Neural cell (in vitro differentiated cells): ENCODE measurements around the gene SH3RF3. TPM values are rescaled to one million over a fixed set of nuclear protein-coding genes. Genes with fewer than 3 reads are reported as not detected.

Experiments
- H2AFZ ChIP-seq: fragments of 200-600, 300-800 bp; sonication (generic), shearing (Covaris generic); 2 replicates; pipeline ENCODE4 v1.6.0; 2014; ENCODE audit warnings: low read depth, mild to moderate bottlenecking, antibody characterized with exemption, low read length, moderate library complexity
- H3F3A ChIP-seq: fragments of 200-600 bp; shearing (Covaris generic); 2 replicates; pipeline ENCODE4 v1.6.1; 2016; ENCODE audit warnings: mild to moderate bottlenecking, moderate library complexity, mixed read lengths, antibody characterized with exemption, low read length; ENCODE audit not compliant: insufficient read depth, poor library complexity, severe bottlenecking
- H3K27ac ChIP-seq: fragments of 200-600, 300-800 bp; sonication (generic), shearing (Covaris generic); 2 replicates; pipeline ENCODE4 v1.5.1; 2014; ENCODE audit warnings: mild to moderate bottlenecking, low read length, moderate library complexity
- H3K27me3 ChIP-seq: fragments of 300-800, 200-600 bp; sonication (generic), shearing (Covaris generic); 2 replicates; pipeline ENCODE4 v1.6.0; 2014; ENCODE audit warnings: mild to moderate bottlenecking, low read depth, low read length, moderate library complexity; ENCODE audit not compliant: insufficient read depth
- H3K36me3 ChIP-seq: fragments of 300-800, 200-600 bp; sonication (generic), shearing (Covaris generic); 2 replicates; pipeline ENCODE4 v1.5.1; 2014; ENCODE audit warnings: mild to moderate bottlenecking, antibody characterized with exemption, low read length, moderate library complexity; ENCODE audit not compliant: insufficient read depth
- H3K4me2 ChIP-seq: fragments of 300-800, 200-600 bp; sonication (generic), shearing (Covaris generic); 2 replicates; pipeline ENCODE4 v1.6.0; 2014; ENCODE audit warnings: mild to moderate bottlenecking, low read length
- H3K4me3 ChIP-seq: fragments of 300-800, 200-600 bp; sonication (generic), shearing (Covaris generic); 2 replicates; pipeline ENCODE4 v1.5.1; 2014; ENCODE audit warnings: mild to moderate bottlenecking, low read length, moderate library complexity
- H3K79me2 ChIP-seq: fragments of 200-600 bp; shearing (Covaris generic); replicated peaks from 2 replicates; pipeline ENCODE4 v1.6.0; 2014; ENCODE audit warnings: mild to moderate bottlenecking, low read length, moderate library complexity; ENCODE audit not compliant: insufficient read depth
- H3K9ac ChIP-seq: fragments of 300-800, 200-600 bp; sonication (generic), shearing (Covaris generic); 2 replicates; pipeline ENCODE4 v1.6.1; 2016; ENCODE audit warnings: mild to moderate bottlenecking, low read length, mixed read lengths
- H3K9me2 ChIP-seq: fragments of 200-600 bp; shearing (Covaris generic); 2 replicates; pipeline ENCODE4 v1.6.1; 2016; ENCODE audit warnings: mild to moderate bottlenecking, low read length, mixed read lengths; ENCODE audit not compliant: insufficient read depth
- H3K9me3 ChIP-seq: fragments of 200-600, 300-800 bp; sonication (generic), shearing (Covaris generic); 2 replicates; pipeline ENCODE4 v1.6.1; 2016; ENCODE audit warnings: mild to moderate bottlenecking, mixed run types, low read length, moderate library complexity, mixed read lengths
- H4K20me1 ChIP-seq: fragments of 200-600 bp; shearing (Covaris generic); 2 replicates; pipeline ENCODE4 v1.6.1; 2016; ENCODE audit warnings: mild to moderate bottlenecking, mixed run types; ENCODE audit not compliant: insufficient read depth
- CTCF ChIP-seq: fragments of 450-650 bp; IDR thresholded peaks from 2 replicates; pipeline ENCODE4 v1.5.1; 2014; ENCODE audit warnings: antibody characterized with exemption, mild to moderate bottlenecking, moderate library complexity; ENCODE audit not compliant: poor library complexity, severe bottlenecking
- EP300 ChIP-seq: fragments of 450-650 bp; conservative IDR thresholded peaks from 2 replicates; pipeline ENCODE4 v1.6.1; 2014; ENCODE audit warnings: antibody characterized with exemption, mild to moderate bottlenecking, moderate library complexity; ENCODE audit not compliant: poor library complexity, severe bottlenecking
- EZH2 ChIP-seq: fragments of 200-600, 300-800 bp; shearing (Covaris generic), sonication (generic); IDR thresholded peaks from 2 replicates; pipeline ENCODE4 v1.6.1; 2014; ENCODE audit warnings: antibody characterized with exemption, low read length, borderline replicate concordance, mild to moderate bottlenecking; ENCODE audit not compliant: insufficient read depth, poor library complexity, severe bottlenecking
- MXI1 ChIP-seq: fragments of 450-650 bp; conservative IDR thresholded peaks from 2 replicates; pipeline ENCODE4 v1.6.1; 2014; ENCODE audit warnings: antibody characterized with exemption, mild to moderate bottlenecking; ENCODE audit not compliant: poor library complexity, severe bottlenecking
- POLR2AphosphoS5 ChIP-seq: IDR thresholded peaks from 2 replicates; pipeline ENCODE4 v1.6.1; 2012
- RAD21 ChIP-seq: fragments of 450-650 bp; conservative IDR thresholded peaks from 2 replicates; pipeline ENCODE4 v1.6.1; 2014; ENCODE audit warnings: antibody characterized with exemption, mild to moderate bottlenecking, moderate library complexity
- REST ChIP-seq: IDR thresholded peaks from 2 replicates; pipeline ENCODE4 v1.6.1; 2012; ENCODE audit warnings: borderline replicate concordance
- SMC3 ChIP-seq: fragments of 450-650 bp; conservative IDR thresholded peaks from 2 replicates; pipeline ENCODE4 v1.6.1; 2014; ENCODE audit warnings: antibody characterized with exemption, mild to moderate bottlenecking, moderate library complexity; ENCODE audit not compliant: poor library complexity
- TAF1 ChIP-seq: IDR thresholded peaks from 2 replicates; pipeline ENCODE4 v1.6.1; 2012; ENCODE audit warnings: low read depth
- polyA plus RNA-seq: library from polyadenylated mRNA; depleted of rRNA; stranded (reverse); fragments of >200 nt; gene quantifications from 2 replicates; pipeline ENCODE4 v1.2.3, GENCODE V29; 2014

Gene SH3RF3
- polyA plus RNA-seq, 1 donor from 2014 or later, result 0.53 TPM

GRCh38 chr2:109399066-109399465 is 270.1 kb downstream of the SH3RF3 start:
- Histone ChIP-seq H3K79me2 (no peaks in the 10 kb centered on the region), H3K4me3 (no peak overlapping the region), H3K9me2 (no peaks in the 10 kb centered on the region), H3F3A (no peaks in the 10 kb centered on the region), H4K20me1 (no peaks in the 10 kb centered on the region), H2AFZ (no peak overlapping the region), H3K4me2 (no peak overlapping the region), H3K9me3 (no peaks in the 10 kb centered on the region), H3K27ac (no peak overlapping the region), H3K36me3 (no peaks in the 10 kb centered on the region), H3K9ac (no peak overlapping the region), H3K27me3 (no peaks in the 10 kb centered on the region)
- no peak for TF ChIP-seq EP300
- no peak for TF ChIP-seq RAD21
- TF ChIP-seq EZH2, result no peak
- TF ChIP-seq SMC3, result no peak
- TF ChIP-seq MXI1, result no peak
- TF ChIP-seq TAF1, result no peak

GRCh38 chr2:109400102-109400501 is 271.1 kb downstream of the SH3RF3 start:
- H4K20me1 ChIP-seq, result no peaks in the 10 kb centered on the region
- no peak overlapping the region for H3K4me3 ChIP-seq
- H3K9me3 ChIP-seq, result no peaks in the 10 kb centered on the region
- H3K79me2 ChIP-seq, result no peaks in the 10 kb centered on the region
- no peaks in the 10 kb centered on the region for H3K27me3 ChIP-seq
- no peaks in the 10 kb centered on the region for H3K9me2 ChIP-seq
- H3F3A ChIP-seq, result no peaks in the 10 kb centered on the region
- H3K9ac ChIP-seq, result no peak overlapping the region
- H3K4me2 ChIP-seq, result no peak overlapping the region
- H3K27ac ChIP-seq, result no peak overlapping the region
- no peak for TF ChIP-seq EZH2
- no peak for TF ChIP-seq POLR2AphosphoS5
- TF ChIP-seq SMC3, result no peak
- no peak for TF ChIP-seq TAF1
- no peak for TF ChIP-seq RAD21
- no peak for TF ChIP-seq CTCF
- no peak for TF ChIP-seq REST
- TF ChIP-seq MXI1, result no peak
- no peak for TF ChIP-seq EP300
- H3K36me3 ChIP-seq, result no peaks in the 10 kb centered on the region
- H2AFZ ChIP-seq, result no peak overlapping the region

- Histone ChIP-seq H4K20me1 (no peaks in the 10 kb centered on the region), H3K9me2 (no peaks in the 10 kb centered on the region), H3K4me3 (no peak overlapping the region), H3K9ac (no peak overlapping the region), H3K27ac (no peak overlapping the region), H3K27me3 (no peaks in the 10 kb centered on the region), H3K9me3 (no peaks in the 10 kb centered on the region), H3K4me2 (no peak overlapping the region), H3F3A (no peaks in the 10 kb centered on the region), H2AFZ (no peak overlapping the region), H3K36me3 (no peaks in the 10 kb centered on the region), H3K79me2 (no peaks in the 10 kb centered on the region)
- no peak for TF ChIP-seq SMC3
- TF ChIP-seq EZH2, result no peak
- no peak for TF ChIP-seq POLR2AphosphoS5
- no peak for TF ChIP-seq TAF1
- TF ChIP-seq CTCF, result no peak
- TF ChIP-seq MXI1, result no peak
- TF ChIP-seq REST, result no peak
- no peak for TF ChIP-seq RAD21
- no peak for TF ChIP-seq EP300
Measured at GRCh38 chr2:109401370-109401769, 272.4 kb downstream of the SH3RF3 start.
